T-helper 1 cell treated with Interleukin-12 subunit alpha and Interleukin-12 subunit beta and Interleukin-4 antibody, amounts not matched to agents 30 μg/mL and 1 μg/mL, for 36 hours (primary cell): ENCODE data around the gene TOR1A.

Experiments
- H3K27ac Mint-ChIP-seq: one replicate; pipeline ENCODE4 v1.8.0; 2021; ENCODE audit warnings: mild to moderate bottlenecking, mixed read lengths
- H3K27me3 Mint-ChIP-seq: one replicate; pipeline ENCODE4 v1.8.0; 2021; ENCODE audit warnings: low read depth, mixed read lengths
- H3K36me3 Mint-ChIP-seq: one replicate; pipeline ENCODE4 v1.8.0; 2021; ENCODE audit warnings: low read depth, mixed read lengths
- H3K4me1 Mint-ChIP-seq: one replicate; pipeline ENCODE4 v1.8.0; 2021; ENCODE audit warnings: low read depth, mixed read lengths
- H3K4me3 Mint-ChIP-seq: one replicate; pipeline ENCODE4 v1.8.0; 2021; ENCODE audit warnings: mild to moderate bottlenecking, moderate library complexity, mixed read lengths
- H3K9me3 Mint-ChIP-seq: one replicate; pipeline ENCODE4 v1.8.0; 2021; ENCODE audit warnings: mixed read lengths

Gene TOR1A

GRCh38 chr9:129839324-129840023, 15.5 kb upstream of the TOR1A start:
- peaks cover 45% of the 10 kb centered on the region for H3K4me1 Mint-ChIP-seq
- peaks cover 30% of the 10 kb centered on the region for H3K36me3 Mint-ChIP-seq
- no peaks in the 10 kb centered on the region for H3K9me3 Mint-ChIP-seq
- peak overlapping the region; percentile 93 for H3K27ac Mint-ChIP-seq
- H3K4me3 Mint-ChIP-seq = peak overlapping the region; percentile 84
- no peaks in the 10 kb centered on the region for H3K27me3 Mint-ChIP-seq

GRCh38 chr9:129838707-129839259, 14.8 kb upstream of the TOR1A start:
- Mint-ChIP-seq H3K4me1 (peaks cover 52% of the 10 kb centered on the region), H3K27ac (peak overlapping the region; percentile 93), H3K36me3 (peaks cover 34% of the 10 kb centered on the region), H3K9me3 (no peaks in the 10 kb centered on the region), H3K27me3 (no peaks in the 10 kb centered on the region), H3K4me3 (peak overlapping the region; percentile 84)

- Mint-ChIP-seq H3K36me3 (peaks cover 40% of the 10 kb centered on the region), H3K27me3 (no peaks in the 10 kb centered on the region)
These were observed 12.5 kb upstream of the TOR1A start for GRCh38 chr9:129836311-129837007.

GRCh38 chr9:129835860-129836223, 11.9 kb upstream of the TOR1A start:
- peak overlapping the region; percentile 96 for H3K27ac Mint-ChIP-seq
- peaks cover 49% of the 10 kb centered on the region for H3K4me1 Mint-ChIP-seq
- H3K4me3 Mint-ChIP-seq = peak overlapping the region; percentile 92
- H3K9me3 Mint-ChIP-seq = no peaks in the 10 kb centered on the region
- H3K27me3 Mint-ChIP-seq = no peaks in the 10 kb centered on the region
- H3K36me3 Mint-ChIP-seq = peaks cover 38% of the 10 kb centered on the region

More at GRCh38 chr9:129836311-129837007, 12.5 kb upstream of the TOR1A start:
- no peaks in the 10 kb centered on the region for H3K9me3 Mint-ChIP-seq
- peaks cover 54% of the 10 kb centered on the region for H3K4me1 Mint-ChIP-seq
- H3K27ac Mint-ChIP-seq = peak overlapping the region; percentile 96
- peak overlapping the region; percentile 92 for H3K4me3 Mint-ChIP-seq

- Mint-ChIP-seq H3K4me1 (peaks cover 47% of the 10 kb centered on the region), H3K27me3 (no peaks in the 10 kb centered on the region), H3K9me3 (no peaks in the 10 kb centered on the region), H3K4me3 (peak within 1 kb of the TSS; percentile 98), H3K36me3 (peaks cover 41% of the 10 kb centered on the region), H3K27ac (peak within 1 kb of the TSS; percentile 96)
These were observed 11.4 kb upstream of the TOR1A start, which contains the start of the genes C9orf78 and USP20 for GRCh38 chr9:129835128-129835859. TSS of gene C9orf78 (minus strand) at chr9:129835275. CDS start at chr9:129835221, 54 bp downstream. TSS of gene USP20 (plus strand) at chr9:129835458. CDS start at chr9:129852556, 17,098 bp downstream.

- Mint-ChIP-seq H3K9me3 (no peaks in the 10 kb centered on the region), H3K36me3 (peaks cover 43% of the 10 kb centered on the region), H3K27ac (peak overlapping the region; percentile 96), H3K4me1 (peaks cover 42% of the 10 kb centered on the region), H3K27me3 (no peaks in the 10 kb centered on the region), H3K4me3 (peak overlapping the region; percentile 98)
These were observed 10.7 kb upstream of the TOR1A start for GRCh38 chr9:129834489-129835127.

GRCh38 chr9:129832982-129833381, 9.0 kb upstream of the TOR1A start:
- Mint-ChIP-seq H3K36me3 (peaks cover 46% of the 10 kb centered on the region), H3K9me3 (no peaks in the 10 kb centered on the region), H3K4me1 (peaks cover 32% of the 10 kb centered on the region), H3K4me3 (peak overlapping the region; percentile 43), H3K27ac (no peak overlapping the region), H3K27me3 (no peaks in the 10 kb centered on the region)

- Mint-ChIP-seq H3K27ac (no peak overlapping the region), H3K4me1 (peaks cover 10% of the 10 kb centered on the region), H3K27me3 (no peaks in the 10 kb centered on the region), H3K4me3 (no peak overlapping the region), H3K36me3 (peaks cover 27% of the 10 kb centered on the region), H3K9me3 (no peaks in the 10 kb centered on the region)
These were observed 5.0 kb upstream of the TOR1A start for GRCh38 chr9:129828969-129829368.

GRCh38 chr9:129828051-129828450, 4.1 kb upstream of the TOR1A start:
- H3K4me1 Mint-ChIP-seq = peaks cover 5% of the 10 kb centered on the region
- H3K27ac Mint-ChIP-seq = no peak overlapping the region
- H3K36me3 Mint-ChIP-seq = peaks cover 24% of the 10 kb centered on the region
- no peak overlapping the region for H3K4me3 Mint-ChIP-seq
- no peaks in the 10 kb centered on the region for H3K27me3 Mint-ChIP-seq
- H3K9me3 Mint-ChIP-seq = no peaks in the 10 kb centered on the region

- Mint-ChIP-seq H3K4me3 (no peak overlapping the region), H3K9me3 (no peaks in the 10 kb centered on the region)
These were observed 2.8 kb upstream of the TOR1A start for GRCh38 chr9:129826759-129827158.

GRCh38 chr9:129826344-129826743, 2.4 kb upstream of the TOR1A start:
- H3K27ac Mint-ChIP-seq = no peak overlapping the region
- peaks cover 28% of the 10 kb centered on the region for H3K36me3 Mint-ChIP-seq
- no peak overlapping the region for H3K4me3 Mint-ChIP-seq
- H3K27me3 Mint-ChIP-seq = no peaks in the 10 kb centered on the region
- H3K4me1 Mint-ChIP-seq = peaks cover 11% of the 10 kb centered on the region
- H3K9me3 Mint-ChIP-seq = no peaks in the 10 kb centered on the region

More at GRCh38 chr9:129826759-129827158, 2.8 kb upstream of the TOR1A start:
- Mint-ChIP-seq H3K4me1 (peaks cover 11% of the 10 kb centered on the region), H3K27me3 (no peaks in the 10 kb centered on the region), H3K27ac (no peak overlapping the region), H3K36me3 (peaks cover 30% of the 10 kb centered on the region)

- H3K9me3 Mint-ChIP-seq = no peaks in the 10 kb centered on the region
- H3K27ac Mint-ChIP-seq = peak overlapping the region; percentile 74
- peaks cover 20% of the 10 kb centered on the region for H3K36me3 Mint-ChIP-seq
- peak overlapping the region; percentile 85 for H3K4me3 Mint-ChIP-seq
- H3K4me1 Mint-ChIP-seq = peaks cover 15% of the 10 kb centered on the region
- H3K27me3 Mint-ChIP-seq = no peaks in the 10 kb centered on the region
These were observed 398 bp downstream of the TOR1A start for GRCh38 chr9:129823542-129823934.

- peak overlapping the region; percentile 69 for H3K27ac Mint-ChIP-seq
- peaks cover 22% of the 10 kb centered on the region for H3K36me3 Mint-ChIP-seq
- no peaks in the 10 kb centered on the region for H3K9me3 Mint-ChIP-seq
- H3K4me3 Mint-ChIP-seq = peak overlapping the region; percentile 85
- H3K27me3 Mint-ChIP-seq = no peaks in the 10 kb centered on the region
- H3K4me1 Mint-ChIP-seq = peaks cover 17% of the 10 kb centered on the region
These were observed 916 bp downstream of the TOR1A start for GRCh38 chr9:129822898-129823541.
